HepG2 (cell line): ENCODE results near the gene MPZL3.

Source experiments
- BRCA1 ChIP-seq: sonication (generic); formaldehyde crosslinking; IDR thresholded peaks from 2 replicates; pipeline ENCODE4 v1.4.0; 2020; ENCODE audit warnings: missing genetic modification reagents
- ELK4 ChIP-seq: sonication (generic); formaldehyde crosslinking; IDR thresholded peaks from 2 replicates; pipeline ENCODE4 v1.9.0; 2021; ENCODE audit warnings: missing genetic modification reagents, borderline replicate concordance
- EZH2 ChIP-seq: conservative IDR thresholded peaks from 2 replicates; pipeline ENCODE4 v1.6.1; 2012; ENCODE audit warnings: mild to moderate bottlenecking, low read depth, low read length, moderate library complexity
- POLR2A ChIP-seq, 2 experiments: IDR thresholded peaks; 2 replicates each; pipeline ENCODE4 v1.6.1; 2011; ENCODE audit warnings: low read depth in 2 of 2, low read length in 2 of 2, mild to moderate bottlenecking in 1 of 2, moderate library complexity in 1 of 2; ENCODE audit not compliant: insufficient read depth in 1 of 2
- RAD21 ChIP-seq: fragments of 450-650 bp; formaldehyde crosslinking; IDR thresholded peaks from 2 replicates; pipeline ENCODE4 v1.5.0; 2020; ENCODE audit warnings: mild to moderate bottlenecking
- SMC3 ChIP-seq: IDR thresholded peaks from 2 replicates; pipeline ENCODE4 v1.6.1; 2011; ENCODE audit warnings: low read length, improper control_type of control experiment
- SRF ChIP-seq: IDR thresholded peaks from 2 replicates; pipeline ENCODE4 v1.6.1; 2011; ENCODE audit warnings: mild to moderate bottlenecking, low read depth, low read length, moderate library complexity
- ZNF18 ChIP-seq: sonication (generic); formaldehyde crosslinking; IDR thresholded peaks from 2 replicates; pipeline ENCODE4 v1.8.0; 2022; ENCODE audit warnings: mild to moderate bottlenecking, missing genetic modification reagents; ENCODE audit not compliant: insufficient replicate concordance
- ZNF274 ChIP-seq: sonication (generic); formaldehyde crosslinking; IDR thresholded peaks from 2 replicates; pipeline ENCODE4 v1.5.1; 2020; ENCODE audit warnings: mild to moderate bottlenecking, missing genetic modification reagents

GRCh38 chr11:118291477-118292135 is 39.4 kb upstream of the MPZL3 start:
- TF ChIP-seq EZH2 (no peak), POLR2A (IDR thresholded peaks at IDR 0.05; ENCODE audit: insufficient read depth in 1 of 2, low read depth in 2 of 2, low read length in 2 of 2) (no peak), ELK4 (CRISPR knock-in tag) (no peak), ZNF18 (CRISPR knock-in tag) (no peak), SRF (no peak), SMC3 (no peak), BRCA1 (CRISPR knock-in tag) (no peak), ZNF274 (CRISPR knock-in tag) (no peak), RAD21 (CRISPR knock-in tag) (no peak)
